ENCODE data around the gene FAM193B. TPM values are rescaled to one million over a fixed set of nuclear protein-coding genes. Genes with fewer than 3 reads are reported as not detected.
A peak's percentile ranks its signal among the peaks of the same experiment; 100 is the strongest.

The FAM193B gene
- polyA plus RNA-seq, 2 of the 4 experiments (the other 2 are of a cell fraction): 19.4 to 28.9 TPM

GRCh38 chr5:177496727-177497291 lies 57.6 kb downstream of the FAM193B start:
- ChIA-PET POLR2A (interaction anchor here (0.6 to 2.0 kb wide), 17 partner anchors 12 to 436 kb away, joined by 3 to 9 read pairs (median 5); partner anchors contain the start of genes DBN1, DDX41 and TMED9), CTCF (interaction anchor here (0.9 to 18.1 kb wide), 14 partner anchors 6 to 114 kb away, joined by 3 to 354 read pairs (median 6); partner anchors contain the start of genes DBN1, PFN3 and PRR7)
- peak; percentile 4 to 37; a peak in 3 of 6 replicates for ATAC-seq
- H3K9me3 ChIP-seq: no peaks in the 10 kb centered on the region
- peak overlapping the region; percentile 98 for H3K4me2 ChIP-seq
- peak overlapping the region; percentile 82 to 95 for H3K27ac ChIP-seq
- peak in 1 of 2 experiments; percentile 73 for DNase-seq (ENCODE audit: low read depth in 1 of 2, low spot score in 1 of 2)
- peak overlapping the region; percentile 63 for H3K4me3 ChIP-seq
- 2% methylated on average over 12 of the region's 29 CpGs for WGBS (ENCODE audit: missing lambda C conversion rate)
- H3K4me1 ChIP-seq: peaks cover 57% of the 10 kb centered on the region
- FAIRE-seq: no peak
- TF ChIP-seq FOSL2 (IDR thresholded peaks at IDR 0.05) (no peak), FOSL2 (CRISPR knock-in tag; IDR thresholded peaks at IDR 0.05) (peak; percentile 50), POLR2A (IDR thresholded peaks at IDR 0.05; ENCODE audit: low read length) (peak; percentile 31), NPAS2 (CRISPR knock-in tag; IDR thresholded peaks at IDR 0.05; ENCODE audit: borderline replicate concordance) (no peak), ESRRA (IDR thresholded peaks at IDR 0.05; ENCODE audit: borderline replicate concordance, low read length) (no peak), FOSB (CRISPR knock-in tag; IDR thresholded peaks at IDR 0.05) (no peak), SREBF2 (IDR thresholded peaks at IDR 0.05) (no peak)

GRCh38 chr5:177496070-177496726 lies 58.2 kb downstream of the FAM193B start:
- ATAC-seq (peak; percentile 58 to 69), FAIRE-seq (no peak), DNase-seq (ENCODE audit: low read depth in 1 of 2, low spot score in 1 of 2) (peak; percentile 86 to 93)
- Histone ChIP-seq H3K27ac (peak overlapping the region; percentile 82 to 95), H3K4me1 (peaks cover 62% of the 10 kb centered on the region), H3K4me3 (peak overlapping the region; percentile 63), H3K4me2 (peak overlapping the region; percentile 98), H3K9me3 (no peaks in the 10 kb centered on the region)
- POLR2A ChIA-PET: interaction anchor here (0.5 to 2.0 kb wide), 9 partner anchors 11 to 435 kb away, joined by 3 to 9 read pairs (median 4); partner anchors contain the start of genes DBN1 and TMED9
- CTCF ChIA-PET: interaction anchor here (1.0 to 18.1 kb wide), 9 partner anchors 8 to 113 kb away, joined by 3 to 354 read pairs (median 5); partner anchors contain the start of genes DBN1, PFN3 and PRR7
- TF ChIP-seq BHLHE40 (IDR thresholded peaks at IDR 0.05; ENCODE audit: low read depth, low read length) (0 out of 2 replicates have a peak, but pooled peaks have one; percentile 29), JUN (IDR thresholded peaks at IDR 0.05) (peak in 1 of 2 experiments; percentile 3; a peak in 1 of 5 replicates), POLR2A (IDR thresholded peaks at IDR 0.05; ENCODE audit: low read length) (no peak), CTCF (IDR thresholded peaks at IDR 0.05) (no peak)
- whole genome bisulfite sequencing (ENCODE audit: missing lambda C conversion rate): 10% methylated on average over 9 of the region's 12 CpGs

GRCh38 chr5:177495243-177496060 lies 58.9 kb downstream of the FAM193B start:
- peak; percentile 6 to 27; a peak in 4 of 6 replicates for ATAC-seq
- CTCF ChIA-PET: interaction anchor here (1.1 to 18.1 kb wide), 10 partner anchors 7 to 113 kb away, joined by 3 to 354 read pairs (median 6); partner anchors contain the start of genes DBN1, PDLIM7, PFN3 and PRR7
- H3K4me3 ChIP-seq: peak overlapping the region; percentile 63

More at GRCh38 chr5:177495243-177496060, 58.9 kb downstream of the FAM193B start:
- DNase-seq (ENCODE audit: low read depth in 1 of 2, low spot score in 1 of 2): peak in 1 of 2 experiments; percentile 72
- TF ChIP-seq GATA3 (IDR thresholded peaks at IDR 0.05; ENCODE audit: borderline replicate concordance) (no peak), ATOH8 (CRISPR knock-in tag; IDR thresholded peaks at IDR 0.05; ENCODE audit: low read depth) (no peak)
- POLR2A ChIA-PET: interaction anchor here (0.5 to 1.5 kb wide), 5 partner anchors 17 to 191 kb away, joined by 3 to 4 read pairs (median 3); no protein-coding TSS in a partner anchor
- peaks cover 64% of the 10 kb centered on the region for H3K4me1 ChIP-seq
- FAIRE-seq: no peak
- peak overlapping the region; percentile 98 for H3K4me2 ChIP-seq
- 62% methylated on average over 12 of the region's 14 CpGs for WGBS (ENCODE audit: missing lambda C conversion rate)
- no peaks in the 10 kb centered on the region for H3K9me3 ChIP-seq
- peak overlapping the region; percentile 82 to 95 for H3K27ac ChIP-seq

Measured in A549 (cell line).